ENCODE measurements around the gene SLC12A7. TPM values are rescaled to one million over a fixed set of nuclear protein-coding genes. Genes with fewer than 3 reads are reported as not detected.

SLC12A7 gene
- polyA plus RNA-seq, 1 donor (not counting 4 experiments of a cell fraction or from before 2014, with no cell fraction given), result 1.5 TPM

GRCh38 chr5:1015507-1015906 is 96.4 kb downstream of the SLC12A7 start:
- H3K27ac ChIP-seq (ENCODE audit: control insufficient read depth, insufficient read depth, low read length), result no peak overlapping the region
- peaks cover 58% of the 10 kb centered on the region for H3K27me3 ChIP-seq (ENCODE audit: control insufficient read depth, extremely low read depth, insufficient read depth, low read length)
- H2AFZ ChIP-seq (ENCODE audit: control insufficient read depth, low read length), result no peak overlapping the region
- H3K79me2 ChIP-seq (ENCODE audit: control insufficient read depth, insufficient read depth, low read length), result no peaks in the 10 kb centered on the region
- H3K4me2 ChIP-seq (ENCODE audit: control insufficient read depth, extremely low read depth, insufficient read depth, low read depth, low read length), result no peak overlapping the region
- H3K36me3 ChIP-seq (ENCODE audit: control insufficient read depth in 2 of 2, extremely low read depth in 1 of 2, insufficient read depth in 2 of 2, low read length in 2 of 2), result no peaks in the 10 kb centered on the region
- DNase-seq (ENCODE audit: low read depth, low spot score) (no peak), FAIRE-seq (no peak)
- no peaks in the 10 kb centered on the region for H3K9me3 ChIP-seq (ENCODE audit: control insufficient read depth, low read depth, low read length)
- H3K9ac ChIP-seq (ENCODE audit: control insufficient read depth, extremely low read depth, insufficient read depth, low read length), result no peak overlapping the region
- no peaks in the 10 kb centered on the region for H3K9me1 ChIP-seq (ENCODE audit: control insufficient read depth, extremely low read depth, insufficient read depth, low read length)
- TF ChIP-seq EZH2 (IDR thresholded peaks at IDR 0.05; ENCODE audit: low read length) (peak; percentile 34), CTCF (optimal IDR thresholded peaks at IDR 0.05 in 1 of 3, IDR thresholded peaks at IDR 0.05 in 1 of 3, conservative IDR thresholded peaks at IDR 0.05 in 1 of 3; ENCODE audit: extremely low read depth in 1 of 3, insufficient read depth in 2 of 3, low read length in 3 of 3) (no peak)
- H4K20me1 ChIP-seq (ENCODE audit: control insufficient read depth, extremely low read depth, insufficient read depth, low read length), result no peaks in the 10 kb centered on the region
- no peak overlapping the region for H3K4me3 ChIP-seq (ENCODE audit: control insufficient read depth in 2 of 3, extremely low read depth in 1 of 3, insufficient read depth in 2 of 3, low read depth in 1 of 3, low read length in 3 of 3)
- dilution Hi-C loops (cut with MboI; ENCODE audit: extremely low pct_ligation_motif_present, low sequenced_read_pairs), result no loop called here
- no peaks in the 10 kb centered on the region for H3K4me1 ChIP-seq (ENCODE audit: control insufficient read depth, extremely low read depth, insufficient read depth, low read length)

GRCh38 chr5:1014781-1015221 is 97.1 kb downstream of the SLC12A7 start:
- peaks cover 65% of the 10 kb centered on the region for H3K27me3 ChIP-seq (ENCODE audit: control insufficient read depth, extremely low read depth, insufficient read depth, low read length)
- FAIRE-seq (no peak), DNase-seq (ENCODE audit: low read depth, low spot score) (no peak)
- H3K27ac ChIP-seq (ENCODE audit: control insufficient read depth, insufficient read depth, low read length), result no peak overlapping the region
- TF ChIP-seq EZH2 (IDR thresholded peaks at IDR 0.05; ENCODE audit: low read length), result no peak
- TF ChIP-seq CTCF (optimal IDR thresholded peaks at IDR 0.05 in 1 of 3, IDR thresholded peaks at IDR 0.05 in 1 of 3, conservative IDR thresholded peaks at IDR 0.05 in 1 of 3; ENCODE audit: extremely low read depth in 1 of 3, insufficient read depth in 2 of 3, low read length in 3 of 3), result no peak
- H3K9ac ChIP-seq (ENCODE audit: control insufficient read depth, extremely low read depth, insufficient read depth, low read length), result no peak overlapping the region
- no peaks in the 10 kb centered on the region for H3K79me2 ChIP-seq (ENCODE audit: control insufficient read depth, insufficient read depth, low read length)
- H4K20me1 ChIP-seq (ENCODE audit: control insufficient read depth, extremely low read depth, insufficient read depth, low read length), result no peaks in the 10 kb centered on the region
- no peak overlapping the region for H3K4me2 ChIP-seq (ENCODE audit: control insufficient read depth, extremely low read depth, insufficient read depth, low read depth, low read length)
- H3K9me3 ChIP-seq (ENCODE audit: control insufficient read depth, low read depth, low read length), result no peaks in the 10 kb centered on the region
- H2AFZ ChIP-seq (ENCODE audit: control insufficient read depth, low read length), result no peak overlapping the region
- H3K9me1 ChIP-seq (ENCODE audit: control insufficient read depth, extremely low read depth, insufficient read depth, low read length), result no peaks in the 10 kb centered on the region
- no peaks in the 10 kb centered on the region for H3K4me1 ChIP-seq (ENCODE audit: control insufficient read depth, extremely low read depth, insufficient read depth, low read length)
- dilution Hi-C loops (cut with MboI; ENCODE audit: extremely low pct_ligation_motif_present, low sequenced_read_pairs), result no loop called here
- no peak overlapping the region for H3K4me3 ChIP-seq (ENCODE audit: control insufficient read depth in 2 of 3, extremely low read depth in 1 of 3, insufficient read depth in 2 of 3, low read depth in 1 of 3, low read length in 3 of 3)
- H3K36me3 ChIP-seq (ENCODE audit: control insufficient read depth in 2 of 2, extremely low read depth in 1 of 2, insufficient read depth in 2 of 2, low read length in 2 of 2), result no peaks in the 10 kb centered on the region

All from keratinocyte (primary cell).